Measurements from ENCODE around the gene SECTM1. TPM values are rescaled to one million over a fixed set of nuclear protein-coding genes. Genes with fewer than 3 reads are reported as not detected.

The SECTM1 gene
- total RNA-seq (2022; extraction: Qiagen RNA extraction; ENCODE audit: low read depth), result 1.6 to 2.8 TPM (median 1.7 TPM) in 5 replicates

DNA sequence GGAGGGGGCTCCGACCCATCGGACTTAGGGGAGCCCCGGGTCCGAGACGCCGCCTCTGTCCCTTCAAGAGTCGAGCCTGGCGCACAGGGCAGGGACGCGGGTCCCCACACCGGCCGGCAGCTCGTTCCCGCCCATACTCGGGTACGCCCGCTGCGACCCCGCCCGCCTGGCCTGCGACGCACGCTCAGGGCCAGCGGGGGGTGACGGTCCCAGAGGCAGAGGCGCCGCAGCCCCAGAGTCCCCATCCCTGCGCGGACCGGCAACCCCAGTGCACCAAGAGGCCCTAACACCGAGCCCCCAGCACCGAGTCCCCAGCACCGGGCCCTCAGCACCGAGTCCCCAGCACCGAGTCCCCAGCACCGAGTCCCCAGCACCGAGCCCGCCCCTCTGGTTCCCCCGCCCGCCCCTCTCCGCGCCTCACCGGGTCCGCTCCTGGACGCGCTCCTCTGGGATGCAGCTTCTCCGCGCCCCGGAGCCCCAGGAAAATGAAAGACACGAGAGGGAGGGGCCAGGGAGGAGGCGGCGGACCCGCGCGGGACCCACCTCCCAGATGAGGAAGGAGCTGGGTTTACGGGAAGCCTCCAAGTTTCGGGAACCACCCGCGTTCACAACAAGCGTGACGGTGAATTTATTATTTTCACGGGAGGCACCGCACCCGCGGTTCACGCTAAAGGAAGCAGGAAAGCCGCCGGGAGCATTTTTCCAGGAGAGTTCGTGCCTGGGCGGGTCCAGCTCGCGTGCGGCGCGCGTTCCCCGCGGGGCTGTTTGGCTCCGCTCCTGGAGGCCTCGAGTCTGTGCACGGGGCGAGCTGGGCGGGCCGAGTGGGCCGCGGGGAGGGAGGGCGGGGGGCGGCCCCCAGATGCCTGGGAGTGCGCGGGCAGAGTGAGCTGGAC lies at the start of gene SECTM1:
Gene SECTM1, minus strand, starts transcription at position 488 of the 893 bp plus-strand sequence. CDS start 6,526 bp downstream, outside the sequence.

DNA sequence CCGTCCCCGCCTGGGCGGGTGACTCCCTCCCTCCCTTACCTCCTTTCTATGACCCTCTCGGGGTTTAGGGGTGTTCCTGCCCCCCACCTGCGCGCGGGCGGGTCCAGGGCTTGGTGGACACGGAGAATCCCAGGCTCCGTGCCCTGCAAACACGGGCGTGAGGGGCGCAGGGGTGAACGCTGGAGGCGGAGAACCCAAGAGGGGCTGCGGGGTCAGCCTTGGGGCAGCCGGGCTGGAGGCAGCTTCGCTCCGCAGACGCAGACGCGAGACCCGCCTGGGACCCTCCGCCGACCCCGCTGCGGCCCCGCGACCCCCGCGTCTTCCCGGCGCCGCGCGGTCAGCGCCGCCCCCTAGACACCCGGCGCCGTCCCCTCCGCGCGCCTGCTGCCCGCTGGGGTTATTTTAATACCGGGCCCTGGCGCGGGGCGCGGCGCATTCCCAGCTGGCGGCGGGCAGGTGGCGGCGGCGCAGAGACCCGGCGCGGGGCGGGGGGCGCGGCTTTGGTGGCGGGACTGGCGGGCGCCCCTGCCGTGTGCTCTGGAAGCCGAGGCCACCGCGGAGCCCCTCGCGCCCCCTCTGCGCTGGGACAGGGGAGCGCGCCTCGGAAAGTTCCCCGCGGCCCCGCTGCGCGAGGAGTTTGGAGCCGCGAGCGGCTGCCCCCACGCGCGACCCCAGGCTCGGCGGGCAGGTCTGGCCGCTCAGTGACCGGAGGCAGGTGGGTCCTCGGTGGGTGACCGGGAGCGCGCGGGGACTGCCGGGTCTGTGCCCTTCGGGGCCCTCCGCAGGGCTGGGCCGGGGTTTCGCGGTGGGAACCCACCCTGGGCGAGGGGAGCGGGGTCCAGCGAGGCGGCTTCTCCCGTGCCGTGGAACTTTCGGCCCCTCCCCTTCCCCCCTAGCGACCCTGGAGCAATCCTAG lies 38.0 kb upstream of the SECTM1 start, which contains the start of gene UTS2R:
Gene UTS2R, plus strand, starts transcription at position 433 of the 916 bp plus-strand sequence. CDS start 2,560 bp downstream, outside the sequence.

DNA sequence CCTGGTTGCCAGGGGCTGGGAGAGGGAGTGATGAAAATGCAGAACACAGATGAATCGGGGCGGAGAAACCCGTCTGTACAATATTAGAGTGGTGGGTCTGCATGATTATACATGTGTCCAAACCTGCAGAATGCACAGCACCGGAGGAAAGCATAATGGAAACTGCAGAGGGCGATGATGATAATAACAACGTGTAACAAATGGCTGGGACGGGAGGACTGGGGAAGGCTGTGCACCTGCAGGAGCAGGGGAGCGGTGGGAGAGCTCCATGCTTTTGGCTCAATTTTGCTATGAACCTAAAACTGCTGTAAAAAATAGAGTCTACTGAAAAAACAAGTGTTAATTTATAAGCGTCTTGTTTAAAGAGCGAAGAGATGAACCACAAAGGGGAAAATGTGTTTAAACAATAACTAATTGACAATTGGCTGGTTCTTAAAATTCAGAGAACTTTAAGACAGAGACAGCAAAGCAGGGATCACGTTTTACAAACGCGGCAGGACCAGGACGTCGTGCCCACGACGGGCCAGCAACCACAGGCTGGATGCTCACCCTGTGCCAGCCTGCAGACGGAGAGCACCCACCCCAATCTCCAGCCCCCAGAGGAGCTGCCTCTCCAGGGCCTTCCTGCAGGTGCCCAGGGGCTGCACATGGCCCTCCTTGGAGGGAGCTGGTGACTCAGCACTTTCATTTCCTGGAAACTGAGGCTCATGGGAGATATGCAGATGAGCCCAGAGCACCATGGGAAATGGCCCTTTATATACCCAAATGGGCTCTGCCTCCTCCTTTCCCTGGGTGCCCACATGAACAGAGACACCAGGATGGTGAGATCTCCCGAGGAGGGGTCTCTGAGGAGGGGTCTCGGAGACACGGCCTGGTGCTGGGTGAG lies 25.1 kb upstream of the SECTM1 start, which contains the start of gene TEX19:
Gene TEX19, plus strand, starts transcription at position 783 of the 886 bp plus-strand sequence. CDS start 2,904 bp downstream, outside the sequence.

DNA sequence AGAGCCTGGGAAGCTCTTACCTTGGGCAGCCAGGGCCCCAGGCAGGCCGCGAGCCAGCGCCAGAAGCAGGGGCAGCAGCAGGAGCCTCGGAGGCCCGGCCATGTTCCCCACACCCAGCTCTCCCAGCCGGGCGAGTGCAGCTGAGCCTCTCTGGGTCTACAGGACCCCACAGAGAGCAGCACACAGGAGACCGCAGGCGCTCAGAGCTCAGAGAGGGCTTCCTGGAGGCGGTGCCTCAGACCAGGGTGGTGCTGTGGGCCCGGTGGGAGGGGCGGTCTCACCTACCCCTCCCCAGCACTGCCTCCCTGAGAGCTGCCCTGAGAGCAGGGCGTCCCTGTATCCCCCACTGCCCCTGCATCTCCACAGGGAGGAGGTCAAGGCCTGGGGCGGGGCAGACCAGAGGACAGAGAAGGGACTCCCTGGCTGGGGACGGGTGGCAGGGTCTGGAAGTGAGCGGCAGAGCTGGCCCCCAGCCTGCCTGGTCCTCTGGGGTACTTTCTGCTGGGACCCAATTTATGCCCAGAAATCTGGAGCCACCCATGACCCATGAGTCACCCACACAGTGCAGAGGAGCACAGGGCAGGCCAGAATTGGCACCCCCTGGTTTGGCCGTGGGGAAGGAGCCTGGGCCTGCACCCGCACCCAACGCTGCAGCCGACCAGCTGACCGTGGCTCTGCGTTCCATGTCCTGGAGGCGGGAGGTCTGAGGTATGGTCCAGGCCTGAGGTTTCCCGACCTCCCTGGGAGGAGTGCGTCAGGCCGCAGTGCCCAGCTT lies 16.0 kb downstream of the SECTM1 start, which contains the start of gene CD7:
Gene CD7, minus strand, starts transcription at position 215 of the 775 bp plus-strand sequence. Its CDS starts 113 bp downstream, at position 102.

DNA sequence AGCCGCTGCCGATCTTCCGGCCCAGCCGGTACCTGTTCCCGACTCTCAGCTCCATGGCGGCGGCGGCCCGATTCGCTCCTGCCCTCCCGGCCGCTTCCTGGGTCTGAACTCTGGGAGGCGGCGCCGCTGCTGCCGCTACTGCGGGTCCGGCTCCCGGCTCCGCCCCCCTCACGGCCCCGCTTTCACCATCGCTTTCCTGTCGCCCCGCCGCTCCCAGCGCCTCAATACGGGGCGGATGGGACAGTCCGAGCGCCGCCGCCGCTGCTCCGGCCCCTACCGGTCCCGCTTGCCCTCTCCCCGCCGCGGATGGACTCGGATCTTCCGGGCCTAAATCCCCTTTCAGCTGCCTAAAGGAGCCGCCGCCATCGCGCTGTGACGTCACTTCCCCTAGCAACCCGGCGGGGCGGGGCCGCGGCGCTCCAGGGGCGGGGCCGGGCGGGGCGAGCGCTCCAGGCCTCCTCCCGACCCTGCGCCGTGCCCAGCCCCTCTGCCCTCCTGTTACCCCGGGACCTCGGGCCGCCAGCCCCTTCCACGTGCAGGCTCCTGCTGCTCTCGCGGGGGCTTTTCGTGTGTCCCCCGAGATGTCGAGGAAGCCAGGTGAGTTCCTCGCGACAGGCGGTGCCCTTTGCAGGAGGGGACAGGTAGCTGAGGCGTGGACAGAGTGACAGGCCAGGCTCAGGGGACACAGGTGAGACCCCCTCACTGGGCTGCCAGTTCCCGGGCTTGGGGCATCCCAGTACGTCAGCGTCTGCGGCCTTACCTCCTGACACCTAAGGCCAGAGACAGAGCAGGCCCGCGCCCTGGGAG lies 60.0 kb downstream of the SECTM1 start, which contains the start of gene CSNK1D:
Gene CSNK1D, minus strand, starts transcription at position 374 of the 807 bp plus-strand sequence. Its CDS starts 319 bp downstream, at position 55.

Other genes starting within 250 kb of the SECTM1 start
- gene FASN, start 235.5 kb downstream of the SECTM1 start, total RNA-seq (2022; extraction: Qiagen RNA extraction; ENCODE audit: low read depth), result 102 to 132 TPM (median 126 TPM) in 5 replicates
- gene CCDC57, start 120.9 kb downstream of the SECTM1 start, total RNA-seq (2022; extraction: Qiagen RNA extraction; ENCODE audit: low read depth), result 21.3 to 30.1 TPM (median 28.8 TPM) in 5 replicates
- gene SLC16A3, start 104.7 kb downstream of the SECTM1 start, total RNA-seq (2022; extraction: Qiagen RNA extraction; ENCODE audit: low read depth), result 130 to 166 TPM (median 152 TPM) in 5 replicates
- gene CSNK1D, start 60.1 kb downstream of the SECTM1 start, total RNA-seq (2022; extraction: Qiagen RNA extraction; ENCODE audit: low read depth), result 200 to 236 TPM (median 232 TPM) in 5 replicates
- 0.16 to 0.42 TPM in 2 of 5 replicates, not detected in the others for gene CD7, start 16.2 kb downstream of the SECTM1 start, total RNA-seq (2022; extraction: Qiagen RNA extraction; ENCODE audit: low read depth)
- gene TEX19, start 25.5 kb upstream of the SECTM1 start, total RNA-seq (2022; extraction: Qiagen RNA extraction; ENCODE audit: low read depth), result 0.37 to 0.51 TPM (median 0.45 TPM) in 5 replicates
- not detected in 5 replicates for gene UTS2R, start 38.0 kb upstream of the SECTM1 start, total RNA-seq (2022; extraction: Qiagen RNA extraction; ENCODE audit: low read depth)
- 11.8 to 13.7 TPM (median 12.8 TPM) in 5 replicates for gene HEXD, start 84.6 kb upstream of the SECTM1 start, total RNA-seq (2022; extraction: Qiagen RNA extraction; ENCODE audit: low read depth)
- gene OGFOD3, start 84.8 kb upstream of the SECTM1 start, total RNA-seq (2022; extraction: Qiagen RNA extraction; ENCODE audit: low read depth), result 18.1 to 26.4 TPM (median 24.5 TPM) in 5 replicates
- 48.7 to 58.6 TPM (median 55.5 TPM) in 5 replicates for gene CYBC1, start 117.0 kb upstream of the SECTM1 start, total RNA-seq (2022; extraction: Qiagen RNA extraction; ENCODE audit: low read depth)
- gene NARF, start 125.0 kb upstream of the SECTM1 start, total RNA-seq (2022; extraction: Qiagen RNA extraction; ENCODE audit: low read depth), result 47.7 to 55.1 TPM (median 52.0 TPM) in 5 replicates
- 48.3 to 61.1 TPM (median 53.7 TPM) in 5 replicates for gene FOXK2, start 186.0 kb upstream of the SECTM1 start, total RNA-seq (2022; extraction: Qiagen RNA extraction; ENCODE audit: low read depth)

Data from A549 treated with GW870086 at 1 μM for 4 hours (cell line).